Measurements from ENCODE around the gene DIO3.

GRCh38 chr14:101588286-101588975, 27.1 kb downstream of the DIO3 start:
- TF ChIP-seq CTCF (conservative IDR thresholded peaks at IDR 0.05; ENCODE audit: low read depth, low read length) (no peak), BHLHE40 (IDR thresholded peaks at IDR 0.05; ENCODE audit: low read depth, low read length) (no peak), POLR2A (IDR thresholded peaks at IDR 0.05; ENCODE audit: low read depth, low read length) (no peak), MAZ (IDR thresholded peaks at IDR 0.05; ENCODE audit: borderline replicate concordance, low read depth, low read length) (no peak), MXI1 (IDR thresholded peaks at IDR 0.05; ENCODE audit: borderline replicate concordance, low read depth, low read length) (no peak), FOS (IDR thresholded peaks at IDR 0.05; ENCODE audit: low read depth, low read length) (no peak), ELK1 (IDR thresholded peaks at IDR 0.05; ENCODE audit: borderline replicate concordance, low read depth, low read length) (no peak), USF2 (IDR thresholded peaks at IDR 0.05; ENCODE audit: low read depth, low read length) (no peak)

Data from IMR-90 (cell line).